H1 (cell line): Measurements from ENCODE around the gene SLC35G6. TPM values are rescaled to one million over a fixed set of nuclear protein-coding genes. Genes with fewer than 3 reads are reported as not detected.

ENCODE experiments used
- CTCF ChIA-PET: fragments of 300-600 bp; sonication (Branson Sonifier 250); formaldehyde crosslinking; loops from one replicate; lab custom pipeline; 2021; ENCODE audit not compliant: partially characterized antibody; lab: Charles Lee
- POLR2A ChIA-PET: fragments of 300-600 bp; sonication (Branson Sonifier 250); formaldehyde crosslinking; loops from one replicate; lab custom pipeline; 2021; ENCODE audit warnings: inconsistent platforms; ENCODE audit not compliant: partially characterized antibody; lab: Charles Lee
- DNase-seq, 2 experiments: peaks; one replicate each; pipeline versions ENCODE4 v3.0.0 to v3.0.0-alpha.2; 2010 to 2022; ENCODE audit warnings: low spot score in 2 of 2, low read depth in 1 of 2, mixed read lengths in 1 of 2
- FAIRE-seq: peaks from 2 replicates; lab custom pipeline; 2011; peaks lifted over from hg19 to GRCh38; lab: Jason Lieb, UNC
- H2AFZ ChIP-seq: 2 replicates; pipeline ENCODE4 v1.8.1; 2012; ENCODE audit warnings: low read length, inconsistent platforms
- H2AK5ac ChIP-seq: 2 replicates; pipeline ENCODE4 v1.6.1; 2013; ENCODE audit warnings: low read depth, low read length
- H2BK120ac ChIP-seq: replicated peaks from 2 replicates; pipeline ENCODE3; 2013; ENCODE audit warnings: low read depth, low read length, inconsistent platforms
- H2BK12ac ChIP-seq: 2 replicates; pipeline ENCODE4 v1.6.1; 2013; ENCODE audit warnings: low read depth, low read length
- H2BK15ac ChIP-seq: 2 replicates; pipeline ENCODE4 v1.6.1; 2013; ENCODE audit warnings: low read length
- H2BK20ac ChIP-seq: 2 replicates; pipeline ENCODE4 v1.6.1; 2013; ENCODE audit warnings: low read length
- H2BK5ac ChIP-seq: 2 replicates; pipeline ENCODE4 v1.6.1; 2013; ENCODE audit warnings: low read depth, low read length
- H3K14ac ChIP-seq: 2 replicates; pipeline ENCODE4 v1.6.1; 2013; ENCODE audit warnings: inconsistent platforms; ENCODE audit not compliant: insufficient read length
- H3K18ac ChIP-seq: 2 replicates; pipeline ENCODE4 v1.6.1; 2013; ENCODE audit warnings: low read length; ENCODE audit errors: extremely low read depth
- H3K23ac ChIP-seq: 2 replicates; pipeline ENCODE4 v1.6.1; 2013; ENCODE audit warnings: inconsistent platforms; ENCODE audit not compliant: insufficient read length
- H3K23me2 ChIP-seq: 2 replicates; pipeline ENCODE4 v1.6.1; 2013; ENCODE audit warnings: low read depth, low read length
- H3K27ac ChIP-seq: 2 replicates; pipeline ENCODE4 v1.6.1; 2011; ENCODE audit warnings: low read depth, low read length, inconsistent platforms
- H3K27me3 ChIP-seq, 4 experiments: replicated peaks in 1 of 4; 1 replicate in 1 of 4; 2 replicates in 3 of 4; pipeline versions ENCODE4 v1.6.1 to v1.8.1; 2011 to 2013; ENCODE audit warnings: low read length in 3 of 4, mild to moderate bottlenecking in 3 of 4, inconsistent platforms in 2 of 4, mixed read lengths in 2 of 4, moderate library complexity in 1 of 4; ENCODE audit not compliant: control insufficient read depth in 3 of 4, insufficient read depth in 3 of 4; ENCODE audit errors: extremely low read depth in 1 of 4
- H3K36me3 ChIP-seq, 4 experiments: 2 replicates each; pipeline versions ENCODE4 v1.6.1 to v1.8.1; 2011 to 2013; ENCODE audit warnings: mild to moderate bottlenecking in 4 of 4, low read length in 3 of 4, moderate library complexity in 2 of 4, control low read depth in 1 of 4, inconsistent platforms in 1 of 4; ENCODE audit not compliant: insufficient read depth in 4 of 4, control insufficient read depth in 2 of 4
- H3K4ac ChIP-seq: replicated peaks from 2 replicates; pipeline ENCODE3; 2013; ENCODE audit warnings: low read length, low read depth, mixed read lengths, inconsistent platforms; ENCODE audit not compliant: insufficient read length
- H3K4me1 ChIP-seq, 4 experiments: replicated peaks in 1 of 4; 1 replicate in 1 of 4; 2 replicates in 3 of 4; pipeline versions ENCODE4 v1.6.1 to v1.8.1; 2011 to 2013; ENCODE audit warnings: low read length in 3 of 4, inconsistent platforms in 2 of 4, mixed read lengths in 1 of 4; ENCODE audit not compliant: insufficient read depth in 4 of 4, control insufficient read depth in 3 of 4
- H3K4me2 ChIP-seq, 2 experiments: 2 replicates each; pipeline versions ENCODE4 v1.6.1 to v1.8.1; 2011 to 2013; ENCODE audit warnings: low read depth in 2 of 2, low read length in 2 of 2, control low read depth in 1 of 2, inconsistent platforms in 1 of 2, mild to moderate bottlenecking in 1 of 2; ENCODE audit not compliant: insufficient read depth in 1 of 2
- H3K4me3 ChIP-seq, 4 experiments: fragments of 200-600, 300-600 bp in 1 of 4; sonication (generic), shearing (Covaris generic), sonication (Bioruptor Twin) in 1 of 4; 2 replicates each; pipeline versions ENCODE4 v1.5.1 to v1.8.1; 2011 to 2016; ENCODE audit warnings: low read length in 4 of 4, low read depth in 3 of 4, control low read depth in 2 of 4, inconsistent platforms in 2 of 4, mild to moderate bottlenecking in 2 of 4, mixed read lengths in 1 of 4, moderate library complexity in 1 of 4; ENCODE audit not compliant: insufficient read depth in 2 of 4; ENCODE audit errors: extremely low read depth in 1 of 4
- H3K56ac ChIP-seq: replicated peaks from 2 replicates; pipeline ENCODE3; 2013; ENCODE audit warnings: low read depth, mild to moderate bottlenecking, mixed read lengths, low read length, inconsistent platforms; ENCODE audit not compliant: insufficient read length
- H3K79me1 ChIP-seq: 2 replicates; pipeline ENCODE4 v1.6.1; 2013; ENCODE audit warnings: low read depth, low read length, control low read depth
- H3K79me2 ChIP-seq, 2 experiments: 2 replicates each; pipeline versions ENCODE4 v1.6.1 to v1.8.1; 2012 to 2013; ENCODE audit warnings: low read length in 2 of 2, mild to moderate bottlenecking in 2 of 2, inconsistent platforms in 1 of 2; ENCODE audit not compliant: insufficient read depth in 2 of 2, control insufficient read depth in 1 of 2
- H3K9ac ChIP-seq, 4 experiments: replicated peaks in 1 of 4; 1 replicate in 1 of 4; 2 replicates in 3 of 4; pipeline versions ENCODE4 v1.6.1 to v1.8.1; 2011 to 2013; ENCODE audit warnings: low read depth in 3 of 4, low read length in 3 of 4, control low read depth in 2 of 4, mild to moderate bottlenecking in 2 of 4, moderate library complexity in 2 of 4, inconsistent platforms in 1 of 4; ENCODE audit errors: extremely low read depth in 1 of 4
- H3K9me3 ChIP-seq, 2 experiments: 2 replicates each; pipeline versions ENCODE4 v1.6.1 to v1.8.1; 2012 to 2013; ENCODE audit warnings: mild to moderate bottlenecking in 2 of 2, moderate library complexity in 2 of 2, control low read depth in 1 of 2, inconsistent platforms in 1 of 2, low read depth in 1 of 2, low read length in 1 of 2, mixed read lengths in 1 of 2; ENCODE audit not compliant: insufficient read depth in 2 of 2
- H4K20me1 ChIP-seq, 2 experiments: replicated peaks in 1 of 2; 2 replicates each; pipeline versions ENCODE3 to v1.8.1; 2011 to 2013; ENCODE audit warnings: inconsistent platforms in 2 of 2, low read length in 2 of 2, mild to moderate bottlenecking in 1 of 2; ENCODE audit not compliant: insufficient read depth in 2 of 2, control insufficient read depth in 1 of 2
- H4K5ac ChIP-seq: 2 replicates; pipeline ENCODE4 v1.6.1; 2013; ENCODE audit warnings: low read length, low read depth, mixed read lengths, inconsistent platforms; ENCODE audit not compliant: insufficient read length
- H4K8ac ChIP-seq: 2 replicates; pipeline ENCODE4 v1.8.0; 2013; ENCODE audit warnings: mild to moderate bottlenecking, moderate library complexity, low read length, inconsistent platforms; ENCODE audit not compliant: insufficient read depth; ENCODE audit errors: extremely low read depth
- H4K91ac ChIP-seq: replicated peaks from 2 replicates; pipeline ENCODE3; 2013; ENCODE audit warnings: low read length, mixed read lengths, inconsistent platforms; ENCODE audit not compliant: insufficient read length
- CHD2 ChIP-seq: IDR thresholded peaks from 2 replicates; pipeline ENCODE4 v1.6.1; 2012; ENCODE audit warnings: low read length, improper control_type of control experiment
- CTCF ChIP-seq, 3 experiments: IDR thresholded peaks; 1 replicate in 2 of 3; 2 replicates in 1 of 3; pipeline versions ENCODE4 v1.5.1 to v1.6.1; 2011; ENCODE audit warnings: low read length in 3 of 3, mild to moderate bottlenecking in 3 of 3, inconsistent platforms in 2 of 3, low read depth in 1 of 3, moderate library complexity in 1 of 3; ENCODE audit not compliant: insufficient read depth in 1 of 3; ENCODE audit errors: control extremely low read depth in 1 of 3
- HDAC2 ChIP-seq, 2 experiments: fragments of 300-600 bp in 1 of 2; sonication (generic) in 1 of 2; IDR thresholded peaks; 2 replicates each; pipeline ENCODE4 v1.6.1; 2011 to 2012; ENCODE audit warnings: low read depth in 2 of 2, low read length in 2 of 2, mild to moderate bottlenecking in 2 of 2, moderate library complexity in 2 of 2, borderline replicate concordance in 1 of 2, inconsistent platforms in 1 of 2
- POLR2A ChIP-seq, 2 experiments: IDR thresholded peaks; 1 replicate in 1 of 2; 2 replicates in 1 of 2; pipeline ENCODE4 v1.6.1; 2011; ENCODE audit warnings: low read depth in 2 of 2, low read length in 2 of 2, mild to moderate bottlenecking in 2 of 2; ENCODE audit errors: control extremely low read depth in 1 of 2
- RAD21 ChIP-seq, 2 experiments: IDR thresholded peaks in 1 of 2; conservative IDR thresholded peaks in 1 of 2; 2 replicates each; pipeline ENCODE4 v1.6.1; 2011; ENCODE audit warnings: low read depth in 2 of 2, low read length in 2 of 2, improper control_type of control experiment in 1 of 2, inconsistent platforms in 1 of 2, mild to moderate bottlenecking in 1 of 2, moderate library complexity in 1 of 2
- SIN3A ChIP-seq, 2 experiments: IDR thresholded peaks in 1 of 2; conservative IDR thresholded peaks in 1 of 2; 2 replicates each; pipeline ENCODE4 v1.6.1; 2011 to 2012; ENCODE audit warnings: low read length in 2 of 2, improper control_type of control experiment in 1 of 2, low read depth in 1 of 2, mild to moderate bottlenecking in 1 of 2
- SIRT6 ChIP-seq: IDR thresholded peaks from one replicate; pipeline ENCODE4 v1.7.1; 2012; ENCODE audit warnings: low read length, inconsistent platforms
- WGBS, 2 experiments: shearing (Covaris generic) in 1 of 2; methylation state at CpG; one replicate each; pipeline versions ENCODE4 v1.1.6 to v1.1.7; 2013 to 2015; ENCODE audit warnings: low lambda C conversion rate in 2 of 2, mixed read lengths in 2 of 2, inconsistent platforms in 1 of 2, low coverage in 1 of 2, missing lambda C conversion rate in 1 of 2; ENCODE audit not compliant: insufficient replicate concordance in 2 of 2, insufficient coverage in 1 of 2, insufficient read length in 1 of 2; ENCODE audit errors: extremely low coverage in 1 of 2, missing lambda C conversion rate in 1 of 2; 5-methylcytosine and 5-hydroxymethylcytosine counted together
- polyA plus RNA-seq, 7 experiments: library from polyadenylated mRNA; depleted of rRNA in 3 of 7; stranded (reverse) in 5 of 7; unstranded in 2 of 7; fragments of >200 nt in 5 of 7; fragments of 200-250 nt in 2 of 7; gene quantifications; 1 replicate in 5 of 7; 2 replicates in 1 of 7; 4 replicates in 1 of 7; pipeline versions ENCODE4 v1.2.1 to v1.2.3, GENCODE V29; 2011 to 2013; ENCODE audit warnings: missing spikeins in 2 of 7, mixed read lengths in 2 of 7
- total RNA-seq: library from RNA; stranded (reverse); fragmentation: NEBNext Ultra II Directional; extraction: Animal tissue kit (Norgen Biotek cat#: 25700); gene quantifications from 2 replicates; pipeline ENCODE4 v1.2.1, GENCODE V29; 2021

SLC35G6 gene
- total and polyA plus RNA-seq, 2 of the 8 experiments (the other 6 are each of a cell fraction or from before 2014, with no cell fraction given): 0.05 TPM; not detected in 1

GRCh38 chr17:7502987-7503386 lies 21.7 kb downstream of the SLC35G6 start:
- no peak overlapping the region for H3K4ac ChIP-seq
- peaks cover 49 to 88% (median 71%) of the 10 kb centered on the region in 4 experiments for H3K36me3 ChIP-seq
- no peaks in the 10 kb centered on the region for H3K4me1 ChIP-seq
- H3K4me3 ChIP-seq: no peak overlapping the region
- no peaks in the 10 kb centered on the region for H3K79me2 ChIP-seq
- TF ChIP-seq HDAC2 (IDR thresholded peaks at IDR 0.05; ENCODE audit: borderline replicate concordance in 1 of 2, low read depth in 2 of 2, low read length in 2 of 2) (no peak), SIRT6 (no peak), RAD21 (IDR thresholded peaks at IDR 0.05 in 1 of 2, conservative IDR thresholded peaks at IDR 0.05 in 1 of 2; ENCODE audit: low read depth in 2 of 2, low read length in 2 of 2) (peak; percentile 71 to 76), CTCF (IDR thresholded peaks at IDR 0.05; ENCODE audit: control extremely low read depth in 1 of 3, insufficient read depth in 1 of 3, low read depth in 1 of 3, low read length in 3 of 3) (peak; percentile 51 to 68 (median 65)), POLR2A (IDR thresholded peaks at IDR 0.05; ENCODE audit: control extremely low read depth in 1 of 2, low read depth in 2 of 2, low read length in 2 of 2) (peak in 1 of 2 experiments; percentile 34; a peak in 2 of 3 replicates), CHD2 (no peak), SIN3A (conservative IDR thresholded peaks at IDR 0.05 in 1 of 2, IDR thresholded peaks at IDR 0.05 in 1 of 2; ENCODE audit: low read depth in 1 of 2, low read length in 2 of 2) (no peak)
- TF ChIP-seq, all 59 proteins: peak for 3
- no peak overlapping the region for H3K18ac ChIP-seq
- no peak for FAIRE-seq
- H2BK120ac ChIP-seq: no peak overlapping the region
- H2BK20ac ChIP-seq: no peak overlapping the region
- H3K27ac ChIP-seq: no peak overlapping the region
- H4K91ac ChIP-seq: no peak overlapping the region
- H3K9ac ChIP-seq: no peak overlapping the region
- H2BK5ac ChIP-seq: no peak overlapping the region
- no peak overlapping the region for H3K14ac ChIP-seq
- H3K79me1 ChIP-seq: peaks cover 4% of the 10 kb centered on the region; the same call in 1 of the 2 replicates
- peaks cover 8 to 12% of the 10 kb centered on the region in 2 experiments for H4K20me1 ChIP-seq
- no peak overlapping the region for H3K56ac ChIP-seq
- WGBS, 2 experiments: 88% methylated on average over 14 of the region's 14 CpGs; no CpG with 5 or more reads in 1 of the 2 experiments
- no peak overlapping the region for H2AK5ac ChIP-seq
- no peak overlapping the region for H4K5ac ChIP-seq
- no peak overlapping the region for H3K4me2 ChIP-seq
- H3K23me2 ChIP-seq: no peaks in the 10 kb centered on the region
- peak in 1 of 2 experiments; percentile 67 for DNase-seq
- no peaks in the 10 kb centered on the region for H3K27me3 ChIP-seq
- ChIA-PET POLR2A (interaction anchor here (0.8 to 4.4 kb wide), 7 partner anchors 11 to 148 kb away, joined by 3 to 18 read pairs (median 3); partner anchors contain the start of genes POLR2A and TMEM95), CTCF (interaction anchor here (0.6 to 7.0 kb wide), 23 partner anchors 8 to 185 kb away, joined by 3 to 82 read pairs (median 3); partner anchors contain the start of genes SENP3, SPEM1 and TMEM95)
- no peak overlapping the region for H3K23ac ChIP-seq
- H2BK12ac ChIP-seq: no peak overlapping the region
- no peak overlapping the region for H2AFZ ChIP-seq
- no peaks in the 10 kb centered on the region; a peak in 1 of 4 replicates for H3K9me3 ChIP-seq
- peak overlapping the region; percentile 68 for H4K8ac ChIP-seq
- H2BK15ac ChIP-seq: no peak overlapping the region
